GM23248 (cell line): ENCODE data around the gene WDR19. TPM values are rescaled to one million over a fixed set of nuclear protein-coding genes. Genes with fewer than 3 reads are reported as not detected.
A peak's percentile ranks its signal among the peaks of the same experiment; 100 is the strongest.

Experiments
- DNase-seq: peaks from one replicate; pipeline ENCODE4 v3.0.0-alpha.2; 2015
- H2AFZ ChIP-seq: fragments of 200-600 bp; sonication (generic); 2 replicates; pipeline ENCODE4 v1.6.1; 2016; ENCODE audit warnings: antibody characterized with exemption
- H3F3A ChIP-seq: fragments of 200-600 bp; sonication (generic); 2 replicates; pipeline ENCODE4 v1.6.1; 2016; ENCODE audit warnings: mild to moderate bottlenecking, antibody characterized with exemption, mixed run types; ENCODE audit not compliant: insufficient read depth
- H3K27ac ChIP-seq: fragments of 200-600 bp; sonication (generic); 2 replicates; pipeline ENCODE4 v1.5.1; 2016; ENCODE audit warnings: mild to moderate bottlenecking
- H3K27me3 ChIP-seq: fragments of 200-600 bp; sonication (generic); replicated peaks from 2 replicates; pipeline ENCODE4 v1.6.1; 2016; ENCODE audit warnings: mild to moderate bottlenecking; ENCODE audit not compliant: insufficient read depth
- H3K36me3 ChIP-seq: fragments of 200-600 bp; sonication (generic); 2 replicates; pipeline ENCODE4 v1.6.1; 2016; ENCODE audit warnings: low read depth, mild to moderate bottlenecking
- H3K4me1 ChIP-seq: fragments of 200-600 bp; sonication (generic); 2 replicates; pipeline ENCODE4 v1.6.1; 2016; ENCODE audit warnings: mild to moderate bottlenecking; ENCODE audit not compliant: insufficient read depth
- H3K4me2 ChIP-seq: fragments of 200-600 bp; sonication (generic); one replicate; pipeline ENCODE4 v1.6.1; 2016; ENCODE audit warnings: mild to moderate bottlenecking; ENCODE audit not compliant: unreplicated experiment
- H3K4me3 ChIP-seq: fragments of 200-600 bp; sonication (generic); 2 replicates; pipeline ENCODE4 v1.5.1; 2016; ENCODE audit warnings: mild to moderate bottlenecking
- H3K79me2 ChIP-seq: fragments of 200-600 bp; sonication (generic); 2 replicates; pipeline ENCODE4 v1.6.1; 2016; ENCODE audit warnings: mild to moderate bottlenecking; ENCODE audit not compliant: insufficient read depth
- H3K9ac ChIP-seq: fragments of 200-600 bp; sonication (generic); 2 replicates; pipeline ENCODE4 v1.6.1; 2016; ENCODE audit warnings: mild to moderate bottlenecking
- H3K9me2 ChIP-seq: fragments of 200-600 bp; sonication (generic); 2 replicates; pipeline ENCODE4 v1.6.1; 2016; ENCODE audit warnings: mixed run types, mild to moderate bottlenecking, moderate library complexity; ENCODE audit not compliant: insufficient read depth
- H3K9me3 ChIP-seq: fragments of 200-600 bp; sonication (generic); one replicate; pipeline ENCODE4 v1.6.1; 2017; ENCODE audit warnings: low read depth
- H4K20me1 ChIP-seq: fragments of 200-600 bp; sonication (generic); 2 replicates; pipeline ENCODE4 v1.6.0; 2016; ENCODE audit not compliant: insufficient read depth
- EZH2 ChIP-seq: fragments of 200-600 bp; sonication (generic); IDR thresholded peaks from 2 replicates; pipeline ENCODE4 v1.6.1; 2018; ENCODE audit warnings: antibody characterized with exemption, mild to moderate bottlenecking; ENCODE audit not compliant: insufficient read depth, poor library complexity, severe bottlenecking
- EZH2phosphoT487 ChIP-seq: fragments of 200-600 bp; sonication (generic); IDR thresholded peaks from 2 replicates; pipeline ENCODE4 v1.6.1; 2018; ENCODE audit warnings: antibody characterized with exemption, moderate library complexity, mild to moderate bottlenecking, low read depth; ENCODE audit not compliant: insufficient read depth
- WGBS, 2 experiments: methylation state at CpG; one replicate each; pipeline ENCODE4 v1.1.6; 2015 to 2017; ENCODE audit warnings: low lambda C conversion rate in 2 of 2, low coverage in 1 of 2; ENCODE audit errors: missing lambda C conversion rate in 2 of 2; 5-methylcytosine and 5-hydroxymethylcytosine counted together
- in situ Hi-C: fragments of 300-500 bp; cut with MboI; formaldehyde crosslinking; loops from 2 replicates; pipeline ENCODE4 v1.15.0; 2020
- polyA plus RNA-seq: library from polyadenylated mRNA; unstranded; fragments of >200 nt; fragmentation: Nextera tagmentation; extraction: Ambion mirVana; gene quantifications from 2 replicates; pipeline ENCODE4 v1.2.1, GENCODE V29; 2016
- total RNA-seq: library from RNA; depleted of rRNA; stranded (reverse); fragments of >200 nt; shearing (Covaris generic); gene quantifications from 2 replicates; pipeline ENCODE4 v1.2.3, GENCODE V29; 2014

The WDR19 gene
- total and polyA plus RNA-seq, 2 experiments from 2014 or later = 17.3 to 23.7 TPM

GRCh38 chr4:39323821-39324220 lies 141.5 kb downstream of the WDR19 start:
- 98 to 100% methylated on average over 1 of the region's 1 CpG for WGBS, 2 experiments
- H3K36me3 ChIP-seq = no peaks in the 10 kb centered on the region; the same call in 1 of the 2 replicates
- TF ChIP-seq EZH2 = no peak
- in situ Hi-C loops = no loop called here
- no peak overlapping the region for H3K4me3 ChIP-seq
- H3K27ac ChIP-seq = no peak overlapping the region
- H3K27me3 ChIP-seq = no peaks in the 10 kb centered on the region
- no peaks in the 10 kb centered on the region; the same call in 1 of the 2 replicates for H4K20me1 ChIP-seq
- peaks cover 23% of the 10 kb centered on the region for H3K4me1 ChIP-seq
- H3K79me2 ChIP-seq = peaks cover 21% of the 10 kb centered on the region
- no peaks in the 10 kb centered on the region for H3K9me2 ChIP-seq
- H3K4me2 ChIP-seq = no peak overlapping the region
- H3K9ac ChIP-seq = no peak overlapping the region
- DNase-seq = peak; percentile 7
- no peak overlapping the region for H2AFZ ChIP-seq
- no peaks in the 10 kb centered on the region for H3K9me3 ChIP-seq
- H3F3A ChIP-seq = peaks cover 20% of the 10 kb centered on the region

- in situ Hi-C loops = no loop called here
- no peak for TF ChIP-seq EZH2phosphoT487
- TF ChIP-seq EZH2 = no peak
- no peak for DNase-seq
Measured at GRCh38 chr4:39324446-39324845, 142.1 kb downstream of the WDR19 start.

GRCh38 chr4:39324897-39325613 lies 142.7 kb downstream of the WDR19 start:
- Histone ChIP-seq H3K4me2 (no peak overlapping the region), H4K20me1 (no peaks in the 10 kb centered on the region; the same call in 1 of the 2 replicates), H3K27ac (no peak overlapping the region), H3K4me3 (no peak overlapping the region), H3K9ac (no peak overlapping the region), H3F3A (peaks cover 13% of the 10 kb centered on the region), H3K4me1 (peaks cover 11% of the 10 kb centered on the region), H2AFZ (no peak overlapping the region), H3K79me2 (peaks cover 33% of the 10 kb centered on the region), H3K9me3 (no peaks in the 10 kb centered on the region), H3K36me3 (no peaks in the 10 kb centered on the region; the same call in 1 of the 2 replicates), H3K27me3 (no peaks in the 10 kb centered on the region), H3K9me2 (no peaks in the 10 kb centered on the region)
- in situ Hi-C loops = no loop called here
- DNase-seq = peak; percentile 18
- no peak for TF ChIP-seq EZH2phosphoT487
- no peak for TF ChIP-seq EZH2
- 85% methylated on average over 4 of the region's 4 CpGs for WGBS, 2 experiments

More at GRCh38 chr4:39324446-39324845, 142.1 kb downstream of the WDR19 start:
- no peak overlapping the region for H3K4me3 ChIP-seq
- H2AFZ ChIP-seq = no peak overlapping the region
- no peaks in the 10 kb centered on the region for H3K27me3 ChIP-seq
- H3K79me2 ChIP-seq = peaks cover 27% of the 10 kb centered on the region
- no peak overlapping the region for H3K4me2 ChIP-seq
- H3K9me2 ChIP-seq = no peaks in the 10 kb centered on the region
- H3K9ac ChIP-seq = no peak overlapping the region
- H3K36me3 ChIP-seq = no peaks in the 10 kb centered on the region; the same call in 1 of the 2 replicates
- 95 to 100% methylated on average over 2 of the region's 2 CpGs for WGBS, 2 experiments
- no peak overlapping the region for H3K27ac ChIP-seq
- H3K4me1 ChIP-seq = peaks cover 17% of the 10 kb centered on the region
- no peaks in the 10 kb centered on the region; the same call in 1 of the 2 replicates for H4K20me1 ChIP-seq
- peaks cover 19% of the 10 kb centered on the region for H3F3A ChIP-seq
- no peaks in the 10 kb centered on the region for H3K9me3 ChIP-seq

- Histone ChIP-seq H3K4me2 (no peak overlapping the region), H3K9me3 (no peaks in the 10 kb centered on the region), H3K36me3 (no peaks in the 10 kb centered on the region; the same call in 1 of the 2 replicates), H3K79me2 (peaks cover 48% of the 10 kb centered on the region), H3K27ac (no peak overlapping the region), H3K9me2 (no peaks in the 10 kb centered on the region), H3K9ac (no peak overlapping the region), H3F3A (no peaks in the 10 kb centered on the region), H3K27me3 (no peaks in the 10 kb centered on the region), H3K4me1 (no peaks in the 10 kb centered on the region), H2AFZ (no peak overlapping the region), H4K20me1 (no peaks in the 10 kb centered on the region; the same call in 1 of the 2 replicates), H3K4me3 (no peak overlapping the region)
- no peak for DNase-seq
- no peak for TF ChIP-seq EZH2phosphoT487
- no peak for TF ChIP-seq EZH2
- in situ Hi-C loops = no loop called here
- 97 to 100% methylated on average over 2 of the region's 2 CpGs for WGBS, 2 experiments
Measured at GRCh38 chr4:39326468-39326977, 144.2 kb downstream of the WDR19 start.
